Lower lobe of right lung (tissue), 2 donors: ENCODE results near the gene SUSD3. TPM values are rescaled to one million over a fixed set of nuclear protein-coding genes. Genes with fewer than 3 reads are reported as not detected.

Experiments used
- ATAC-seq, 2 donors: fragments of 200-7000 bp; cut with Tn5 transposase; one replicate each; pipeline ENCODE4 v1.9.1; 2020 to 2022; ENCODE audit warnings: mild to moderate bottlenecking in 2 of 2, moderate library complexity in 2 of 2
- DNase-seq: peaks from one replicate; pipeline ENCODE4 v3.0.0-alpha.2; 2020
- H3K27ac ChIP-seq: fragments of 200-600 bp; one replicate; pipeline ENCODE4 v1.8.0; 2022
- H3K27me3 ChIP-seq: fragments of 200-600 bp; one replicate; pipeline ENCODE4 v1.8.0; 2022; ENCODE audit warnings: low read depth
- H3K36me3 ChIP-seq: fragments of 200-600 bp; one replicate; pipeline ENCODE4 v1.8.0; 2022; ENCODE audit warnings: mild to moderate bottlenecking
- H3K4me1 ChIP-seq: fragments of 200-600 bp; one replicate; pipeline ENCODE4 v1.8.0; 2022
- H3K4me3 ChIP-seq: fragments of 200-600 bp; one replicate; pipeline ENCODE4 v1.8.0; 2022; ENCODE audit warnings: mild to moderate bottlenecking
- H3K9me3 ChIP-seq: fragments of 200-600 bp; one replicate; pipeline ENCODE4 v1.8.0; 2022
- intact Hi-C: fragments of 100-400 bp; cut with DNase I; formaldehyde crosslinking; loops from one replicate; pipeline ENCODE4 v1.11.0; 2022
- total RNA-seq: library from RNA; stranded (reverse); fragmentation: NEBNext Ultra II Directional; extraction: Animal tissue kit (Norgen Biotek cat#: 25700); gene quantifications from one replicate; pipeline ENCODE4 v1.2.1, GENCODE V29; 2021
- TF ChIP-seq, protein P1 (sequence below): fragments of 200-600 bp; IDR thresholded peaks from one replicate; pipeline ENCODE4 v1.8.0; 2022; ENCODE audit warnings: antibody characterized with exemption, mild to moderate bottlenecking
- donor health status: DM: no; HTN: yes; CAD: no; lungs with severe emphysema.

SUSD3 gene
- total RNA-seq, 1 donor from 2014 or later: 5.3 TPM

DNA sequence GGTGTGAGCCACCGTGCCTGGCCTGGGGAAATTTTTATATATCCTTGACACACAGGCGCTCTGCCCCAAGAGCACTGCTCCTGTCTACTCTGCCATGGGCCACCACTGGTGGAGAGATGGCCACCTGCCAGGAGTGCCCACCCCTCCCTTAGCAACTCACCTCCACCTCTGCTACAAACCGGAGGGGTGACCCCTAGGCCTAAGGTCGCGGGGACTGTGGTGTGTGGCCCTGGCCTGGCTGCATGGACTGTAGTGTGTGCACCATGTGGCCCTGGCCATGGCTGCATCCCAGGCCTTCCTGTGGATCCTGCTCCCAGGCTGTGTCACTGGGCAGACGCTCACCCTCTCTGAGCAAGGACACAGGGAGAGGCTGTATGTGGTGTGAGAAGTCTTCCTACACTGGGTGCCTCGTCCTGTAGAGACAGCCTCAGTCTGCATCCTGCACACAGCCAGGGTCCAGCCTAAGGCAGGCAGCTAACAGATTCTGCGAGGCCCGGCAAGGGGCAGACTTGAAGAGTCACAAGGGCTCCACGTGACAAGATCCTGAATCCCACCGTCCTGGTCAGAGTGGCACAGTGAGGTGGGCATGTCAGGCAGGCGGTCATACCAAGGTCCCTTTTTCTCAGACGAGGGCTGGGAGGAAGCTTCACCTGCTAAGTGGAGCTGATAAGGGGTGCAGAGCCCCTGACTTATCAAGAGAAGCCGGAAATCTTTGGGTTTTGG is 65.2 kb downstream of the SUSD3 start:
- no peak overlapping the region for H3K4me3 ChIP-seq
- H3K27me3 ChIP-seq: no peaks in the 10 kb centered on the region
- H3K9me3 ChIP-seq: no peaks in the 10 kb centered on the region
- DNase-seq: peak; percentile 37
- no peak overlapping the region for H3K27ac ChIP-seq
- intact Hi-C loops: no loop called here
- TF ChIP-seq, protein P1, sequence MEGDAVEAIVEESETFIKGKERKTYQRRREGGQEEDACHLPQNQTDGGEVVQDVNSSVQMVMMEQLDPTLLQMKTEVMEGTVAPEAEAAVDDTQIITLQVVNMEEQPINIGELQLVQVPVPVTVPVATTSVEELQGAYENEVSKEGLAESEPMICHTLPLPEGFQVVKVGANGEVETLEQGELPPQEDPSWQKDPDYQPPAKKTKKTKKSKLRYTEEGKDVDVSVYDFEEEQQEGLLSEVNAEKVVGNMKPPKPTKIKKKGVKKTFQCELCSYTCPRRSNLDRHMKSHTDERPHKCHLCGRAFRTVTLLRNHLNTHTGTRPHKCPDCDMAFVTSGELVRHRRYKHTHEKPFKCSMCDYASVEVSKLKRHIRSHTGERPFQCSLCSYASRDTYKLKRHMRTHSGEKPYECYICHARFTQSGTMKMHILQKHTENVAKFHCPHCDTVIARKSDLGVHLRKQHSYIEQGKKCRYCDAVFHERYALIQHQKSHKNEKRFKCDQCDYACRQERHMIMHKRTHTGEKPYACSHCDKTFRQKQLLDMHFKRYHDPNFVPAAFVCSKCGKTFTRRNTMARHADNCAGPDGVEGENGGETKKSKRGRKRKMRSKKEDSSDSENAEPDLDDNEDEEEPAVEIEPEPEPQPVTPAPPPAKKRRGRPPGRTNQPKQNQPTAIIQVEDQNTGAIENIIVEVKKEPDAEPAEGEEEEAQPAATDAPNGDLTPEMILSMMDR: no peak
- ATAC-seq: no peak
- peaks cover 54% of the 10 kb centered on the region for H3K4me1 ChIP-seq
- H3K36me3 ChIP-seq: peaks cover 46% of the 10 kb centered on the region

DNA sequence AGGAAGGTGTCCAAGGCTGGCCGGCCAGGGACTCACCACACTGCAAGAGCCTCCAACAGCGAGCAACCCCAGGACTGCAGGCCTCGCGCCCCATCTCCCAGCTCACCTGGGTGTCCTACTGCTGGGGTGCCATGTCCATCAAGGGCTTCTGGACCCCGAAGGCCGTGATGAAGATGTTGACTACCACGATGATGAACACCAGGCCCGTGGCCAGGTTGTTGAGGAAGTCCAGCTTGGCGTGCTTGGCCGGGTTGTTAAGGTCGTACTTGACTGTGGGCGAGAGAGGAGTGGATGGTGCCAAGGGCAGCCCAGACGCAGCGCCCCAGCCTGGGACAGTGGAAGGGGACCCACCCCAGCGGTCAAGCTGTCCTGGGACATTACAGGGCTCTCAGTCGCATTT is 66.3 kb downstream of the SUSD3 start:
- Histone ChIP-seq H3K4me3 (no peak overlapping the region), H3K4me1 (peaks cover 53% of the 10 kb centered on the region), H3K36me3 (peaks cover 46% of the 10 kb centered on the region), H3K27ac (no peak overlapping the region), H3K27me3 (no peaks in the 10 kb centered on the region), H3K9me3 (no peaks in the 10 kb centered on the region)
- TF ChIP-seq, protein P1: no peak
- DNase-seq: peak; percentile 41
- intact Hi-C loops: no loop called here
- ATAC-seq: no peak

DNA sequence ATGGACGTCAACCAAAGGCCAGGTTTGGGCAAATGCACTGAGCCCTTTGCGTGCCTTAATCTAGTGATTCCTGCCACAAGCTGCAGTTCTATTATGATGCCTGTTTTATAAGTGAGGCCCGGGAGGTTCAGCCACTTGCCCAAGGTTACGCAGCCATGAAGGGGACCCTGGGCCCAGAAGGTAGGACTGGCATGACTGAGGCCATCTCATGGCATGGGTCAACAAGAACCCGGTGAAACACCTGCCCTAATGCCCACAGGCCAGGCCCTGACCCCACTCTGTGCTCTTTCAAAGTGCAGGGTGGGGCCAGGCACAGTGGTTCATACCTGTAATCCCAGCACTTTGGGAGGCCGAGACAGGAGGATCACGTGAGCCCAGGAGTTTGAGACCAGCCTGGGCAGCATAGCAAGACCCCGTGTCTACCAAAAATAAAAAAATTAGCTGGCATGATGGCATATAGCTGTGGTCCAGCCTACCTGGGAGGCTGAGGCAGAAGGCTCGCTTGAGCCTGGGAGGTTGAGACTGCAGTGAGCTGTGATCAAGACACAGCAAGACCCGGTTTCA is 66.9 kb downstream of the SUSD3 start:
- Histone ChIP-seq H3K27me3 (no peaks in the 10 kb centered on the region), H3K9me3 (no peaks in the 10 kb centered on the region), H3K36me3 (peaks cover 46% of the 10 kb centered on the region), H3K4me1 (peaks cover 53% of the 10 kb centered on the region), H3K4me3 (no peak overlapping the region), H3K27ac (no peak overlapping the region)
- intact Hi-C loops: no loop called here
- ATAC-seq (no peak), DNase-seq (peak; percentile 24)
- TF ChIP-seq, protein P1: no peak

DNA sequence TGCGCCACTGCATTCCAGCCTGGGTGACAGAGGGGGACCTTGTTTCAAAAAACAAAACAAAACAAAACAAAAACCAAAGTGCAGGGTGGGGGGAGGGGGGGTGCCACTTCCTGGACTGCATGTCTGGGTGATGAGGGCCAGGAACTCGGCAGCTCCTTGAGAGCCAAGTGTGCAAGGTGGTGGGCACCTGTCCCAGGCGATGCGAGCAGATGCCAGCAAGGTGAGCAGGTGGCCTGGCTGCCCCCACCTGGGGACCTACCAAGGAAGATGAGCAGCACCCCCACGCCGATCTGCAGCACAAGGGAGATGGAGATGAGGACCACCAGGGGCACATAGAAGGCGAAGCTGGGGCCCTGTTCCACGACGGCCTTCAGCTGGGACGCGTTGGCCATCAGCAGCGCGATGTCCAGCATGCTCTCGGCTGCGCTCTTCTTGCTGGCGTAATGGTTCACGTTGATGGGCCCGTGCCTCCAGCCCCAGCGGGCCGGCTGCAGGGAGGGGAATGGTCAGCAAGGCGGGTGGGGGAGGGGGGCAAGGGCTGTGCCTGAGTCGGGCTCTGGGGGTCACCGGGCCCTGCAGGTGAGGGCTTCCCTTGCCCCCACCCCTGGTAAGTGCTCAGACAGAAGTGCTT is 67.8 kb downstream of the SUSD3 start:
- peaks cover 53% of the 10 kb centered on the region for H3K4me1 ChIP-seq
- H3K4me3 ChIP-seq: no peak overlapping the region
- TF ChIP-seq, protein P1: no peak
- peak overlapping the region; percentile 67 for H3K27ac ChIP-seq
- ATAC-seq: no peak
- H3K36me3 ChIP-seq: peaks cover 44% of the 10 kb centered on the region
- H3K9me3 ChIP-seq: no peaks in the 10 kb centered on the region
- peak; percentile 47 for DNase-seq
- H3K27me3 ChIP-seq: no peaks in the 10 kb centered on the region
- intact Hi-C loops: no loop called here

DNA sequence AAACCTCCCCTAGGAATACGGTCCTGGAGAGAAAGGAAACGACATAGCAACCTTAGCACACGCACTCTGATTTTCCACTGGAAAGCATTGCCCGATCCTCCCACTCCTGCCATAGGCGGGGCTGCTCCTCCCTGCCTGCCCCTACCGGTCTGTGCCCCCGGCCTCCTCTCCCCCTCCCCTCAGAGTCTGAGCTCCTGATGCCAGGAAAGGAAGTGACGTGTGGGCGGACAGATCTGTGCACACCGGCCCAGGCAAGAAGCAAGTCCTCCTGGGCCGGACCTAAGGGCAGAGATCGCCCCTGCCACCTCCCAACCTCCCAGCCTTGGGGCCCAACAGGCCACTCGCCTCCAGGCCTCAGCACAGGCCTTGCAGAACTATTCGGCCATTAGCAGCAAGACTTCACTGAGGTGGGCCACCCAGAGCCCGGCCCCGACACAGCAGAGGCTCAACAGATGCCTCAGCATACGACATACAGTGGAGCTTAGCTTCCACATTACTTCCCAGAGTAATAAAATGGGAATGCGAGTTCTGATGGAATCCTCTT is 68.4 kb downstream of the SUSD3 start:
- ATAC-seq (peak; percentile 40 to 46), DNase-seq (peak; percentile 59)
- H3K27ac ChIP-seq: peak overlapping the region; percentile 67
- H3K4me3 ChIP-seq: no peak overlapping the region
- peaks cover 59% of the 10 kb centered on the region for H3K4me1 ChIP-seq
- no peaks in the 10 kb centered on the region for H3K9me3 ChIP-seq
- H3K27me3 ChIP-seq: no peaks in the 10 kb centered on the region
- TF ChIP-seq, protein P1: no peak
- intact Hi-C loops: no loop called here
- peaks cover 37% of the 10 kb centered on the region for H3K36me3 ChIP-seq
